Smooth muscle cell (in vitro differentiated cells): Measurements from ENCODE around the gene ADAMTS17. TPM values are rescaled to one million over a fixed set of nuclear protein-coding genes. Genes with fewer than 3 reads are reported as not detected.

Experiments
- DNase-seq: peaks from one replicate; lab custom pipeline; 2025; ENCODE audit not compliant: unreplicated experiment; lab: John Stamatoyannopoulos, UW
- H2AFZ ChIP-seq: fragments of 200-600 bp; sonication (generic); 2 replicates; pipeline ENCODE4 v1.6.0; 2016; ENCODE audit warnings: antibody characterized with exemption, low read depth, mild to moderate bottlenecking
- H3F3A ChIP-seq: fragments of 200-600 bp; sonication (generic); 2 replicates; pipeline ENCODE4 v1.6.0; 2017; ENCODE audit warnings: antibody characterized with exemption, low read depth
- H3K27ac ChIP-seq: fragments of 200-600 bp; sonication (generic); 2 replicates; pipeline ENCODE4 v1.5.1; 2016; ENCODE audit warnings: low read depth, mild to moderate bottlenecking
- H3K27me3 ChIP-seq: fragments of 200-600 bp; sonication (generic); 2 replicates; pipeline ENCODE4 v1.6.1; 2016; ENCODE audit warnings: low read depth, mild to moderate bottlenecking
- H3K36me3 ChIP-seq: fragments of 200-600 bp; sonication (generic); 2 replicates; pipeline ENCODE4 v1.5.1; 2016; ENCODE audit warnings: low read depth
- H3K4me1 ChIP-seq: fragments of 200-600 bp; sonication (generic); 2 replicates; pipeline ENCODE4 v1.5.1; 2016; ENCODE audit warnings: low read depth
- H3K4me2 ChIP-seq: fragments of 200-600 bp; sonication (generic); 2 replicates; pipeline ENCODE4 v1.6.0; 2016; ENCODE audit warnings: mild to moderate bottlenecking
- H3K4me3 ChIP-seq: fragments of 200-600 bp; sonication (generic); 2 replicates; pipeline ENCODE4 v1.5.1; 2016; ENCODE audit warnings: mild to moderate bottlenecking
- H3K79me2 ChIP-seq: fragments of 200-600 bp; sonication (generic); 2 replicates; pipeline ENCODE4 v1.6.0; 2016; ENCODE audit warnings: low read depth, mild to moderate bottlenecking
- H3K9ac ChIP-seq: fragments of 200-600 bp; sonication (generic); 2 replicates; pipeline ENCODE4 v1.6.0; 2016; ENCODE audit warnings: low read depth
- H3K9me3 ChIP-seq: fragments of 200-600 bp; sonication (generic); replicated peaks from 2 replicates; pipeline ENCODE4 v1.5.1; 2016; ENCODE audit warnings: low read depth
- H4K20me1 ChIP-seq: fragments of 200-600 bp; sonication (generic); 2 replicates; pipeline ENCODE4 v1.6.0; 2016; ENCODE audit warnings: low read depth
- CTCF ChIP-seq: fragments of 200-600 bp; sonication (generic); IDR thresholded peaks from 2 replicates; pipeline ENCODE4 v1.5.1; 2017; ENCODE audit warnings: borderline replicate concordance, mild to moderate bottlenecking, antibody characterized with exemption; ENCODE audit not compliant: insufficient read depth, poor library complexity, severe bottlenecking
- WGBS: methylation state at CpG from one replicate; pipeline ENCODE4 v1.1.7; 2016; ENCODE audit warnings: low lambda C conversion rate; 5-methylcytosine and 5-hydroxymethylcytosine counted together
- polyA plus RNA-seq: library from polyadenylated mRNA; unstranded; fragments of >200 nt; fragmentation: Nextera tagmentation; extraction: Ambion mirVana; gene quantifications from 2 replicates; pipeline ENCODE4 v1.2.1, GENCODE V29; 2016
- total RNA-seq: library from RNA; depleted of rRNA; stranded (reverse); fragments of >200 nt; gene quantifications from 2 replicates; pipeline ENCODE4 v1.2.3, GENCODE V29; 2014

ADAMTS17 gene
- total and polyA plus RNA-seq, 2 experiments from 2014 or later, result 0.63 to 3.1 TPM

- Histone ChIP-seq H3F3A (no peaks in the 10 kb centered on the region), H3K4me3 (no peak overlapping the region), H4K20me1 (no peaks in the 10 kb centered on the region), H3K9ac (no peak overlapping the region), H3K27me3 (peaks cover 14% of the 10 kb centered on the region), H3K4me1 (no peaks in the 10 kb centered on the region), H3K27ac (no peak overlapping the region), H2AFZ (no peak overlapping the region), H3K36me3 (no peaks in the 10 kb centered on the region), H3K79me2 (no peaks in the 10 kb centered on the region), H3K4me2 (no peak overlapping the region), H3K9me3 (no peaks in the 10 kb centered on the region)
- TF ChIP-seq CTCF, result no peak
- no peak for DNase-seq
- 98% methylated on average over 35 of the region's 35 CpGs for WGBS
Observed at GRCh38 chr15:100292010-100292409, 49.8 kb downstream of the ADAMTS17 start.

- no peak for DNase-seq
- no peaks in the 10 kb centered on the region for H3K79me2 ChIP-seq
- H4K20me1 ChIP-seq, result no peaks in the 10 kb centered on the region
- H3K9me3 ChIP-seq, result no peaks in the 10 kb centered on the region
- H3K4me1 ChIP-seq, result no peaks in the 10 kb centered on the region
- peaks cover 14% of the 10 kb centered on the region for H3K27me3 ChIP-seq
- H3F3A ChIP-seq, result no peaks in the 10 kb centered on the region
- no peak overlapping the region for H3K9ac ChIP-seq
- H3K4me3 ChIP-seq, result no peak overlapping the region
- H2AFZ ChIP-seq, result no peak overlapping the region
- TF ChIP-seq CTCF, result no peak
- no peak overlapping the region for H3K27ac ChIP-seq
- H3K36me3 ChIP-seq, result no peaks in the 10 kb centered on the region
- WGBS, result 15% methylated on average over 2 of the region's 2 CpGs
- no peak overlapping the region for H3K4me2 ChIP-seq
Observed at GRCh38 chr15:100291106-100291505, 50.7 kb downstream of the ADAMTS17 start.

GRCh38 chr15:100285641-100286295 lies 56.0 kb downstream of the ADAMTS17 start:
- no peak for TF ChIP-seq CTCF
- Histone ChIP-seq H3K27me3 (peaks cover 10% of the 10 kb centered on the region), H3K27ac (no peak overlapping the region), H3K9ac (no peak overlapping the region), H2AFZ (no peak overlapping the region), H3K9me3 (no peaks in the 10 kb centered on the region), H4K20me1 (no peaks in the 10 kb centered on the region), H3K4me1 (no peaks in the 10 kb centered on the region), H3K79me2 (no peaks in the 10 kb centered on the region), H3K36me3 (no peaks in the 10 kb centered on the region), H3K4me2 (no peak overlapping the region), H3F3A (no peaks in the 10 kb centered on the region), H3K4me3 (no peak overlapping the region)
- no peak for DNase-seq
- 88% methylated on average over 15 of the region's 15 CpGs for WGBS

GRCh38 chr15:100284701-100285100 lies 57.1 kb downstream of the ADAMTS17 start:
- H3F3A ChIP-seq, result no peaks in the 10 kb centered on the region
- no peak for DNase-seq
- H3K4me1 ChIP-seq, result no peaks in the 10 kb centered on the region
- H3K9me3 ChIP-seq, result no peaks in the 10 kb centered on the region
- no peak overlapping the region for H3K4me2 ChIP-seq
- no peaks in the 10 kb centered on the region for H3K79me2 ChIP-seq
- H3K27ac ChIP-seq, result no peak overlapping the region
- H3K4me3 ChIP-seq, result no peak overlapping the region
- no peaks in the 10 kb centered on the region for H3K36me3 ChIP-seq
- H4K20me1 ChIP-seq, result no peaks in the 10 kb centered on the region
- WGBS, result 83% methylated on average over 6 of the region's 6 CpGs
- H2AFZ ChIP-seq, result no peak overlapping the region
- peaks cover 6% of the 10 kb centered on the region for H3K27me3 ChIP-seq
- H3K9ac ChIP-seq, result no peak overlapping the region
- TF ChIP-seq CTCF, result no peak
